AG08396 (cell line): Measurements from ENCODE around the gene ANO9.
"Not testable (repeated sequence)": the region's sequence is repeated elsewhere in the genome, so short reads cannot be mapped to it uniquely, and the experiment has no call there.

Source experiments
- DNase-seq: peaks from one replicate; pipeline ENCODE4 v3.0.0; 2012; ENCODE audit warnings: low spot score, mixed read lengths

ANO9 gene

GRCh38 chr11:469684-470560, 28.1 kb upstream of the ANO9 start:
- peak; percentile 94 for DNase-seq

DNA sequence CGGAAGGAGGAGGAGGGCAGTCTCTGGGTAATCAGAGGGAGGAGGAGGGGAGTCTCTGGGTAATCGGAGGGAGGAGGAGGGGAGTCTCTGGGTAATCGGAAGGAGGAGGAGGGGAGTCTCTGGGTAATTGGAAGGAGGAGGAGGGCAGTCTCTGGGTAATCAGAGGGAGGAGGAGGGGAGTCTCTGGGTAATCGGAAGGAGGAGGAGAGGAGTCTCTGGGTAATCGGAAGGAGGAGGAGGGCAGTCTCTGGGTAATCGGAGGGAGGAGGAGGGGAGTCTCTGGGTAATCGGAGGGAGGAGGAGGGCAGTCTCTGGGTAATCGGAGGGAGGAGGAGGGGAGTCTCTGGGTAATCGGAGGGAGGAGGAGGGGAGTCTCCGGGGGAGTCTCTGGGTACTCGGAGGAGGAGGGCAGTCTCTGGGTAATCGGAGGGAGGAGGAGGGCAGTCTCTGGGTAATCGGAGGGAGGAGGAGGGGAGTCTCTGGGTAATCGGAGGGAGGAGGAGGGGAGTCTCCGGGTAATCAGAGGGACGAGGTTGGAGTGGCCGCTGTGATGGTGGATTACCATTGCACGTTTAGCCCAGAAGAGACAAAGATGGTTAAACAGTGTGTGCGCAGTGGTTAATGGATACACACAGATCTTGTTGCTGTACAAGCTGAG, 27.3 kb upstream of the ANO9 start:
- DNase-seq = not testable (repeated sequence)

DNA sequence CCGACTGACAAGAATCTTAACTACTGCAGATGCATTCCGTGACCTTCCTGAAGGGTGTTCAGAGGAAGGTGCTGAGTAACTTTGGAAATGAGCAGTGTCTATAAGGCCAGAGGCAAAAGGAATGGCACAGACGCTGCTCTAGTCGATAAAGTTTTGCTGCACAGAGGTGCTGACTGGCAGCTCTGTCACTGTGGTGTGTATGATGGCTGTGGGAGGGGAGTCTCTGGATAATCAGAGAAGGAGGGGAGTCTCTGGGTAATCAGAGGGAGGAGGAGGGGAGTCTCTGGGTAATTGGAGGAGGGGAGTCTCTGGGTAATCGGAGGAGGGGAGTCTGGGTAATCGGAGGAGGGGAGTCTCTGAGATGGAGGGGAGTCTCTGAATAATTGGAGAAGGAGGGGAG, 26.7 kb upstream of the ANO9 start:
- no peak for DNase-seq

GRCh38 chr11:468036-468435, 26.2 kb upstream of the ANO9 start:
- no peak for DNase-seq

GRCh38 chr11:465896-466530, 24.2 kb upstream of the ANO9 start:
- no peak for DNase-seq

DNA sequence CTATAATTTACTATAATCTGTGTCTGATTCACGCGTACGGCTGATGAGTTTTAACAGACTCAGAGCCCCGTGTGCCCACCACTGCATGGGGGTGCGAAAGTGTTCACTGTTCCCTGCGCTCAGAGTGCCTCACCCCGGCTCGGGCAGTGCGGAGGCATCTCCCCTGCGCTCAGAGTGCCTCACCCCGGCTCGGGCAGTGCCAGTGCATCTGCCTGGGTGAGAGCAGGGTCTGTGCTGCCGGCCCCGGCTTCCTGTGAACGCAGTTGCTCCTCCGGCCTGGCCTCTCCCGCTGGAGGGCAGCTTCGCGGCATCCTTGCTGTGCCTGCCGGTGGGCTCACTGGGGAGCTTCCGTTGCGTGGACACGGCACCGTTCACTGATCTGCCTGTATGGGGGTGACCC, 22.5 kb upstream of the ANO9 start:
- no peak for DNase-seq

GRCh38 chr11:462107-462890, 20.5 kb upstream of the ANO9 start:
- DNase-seq = no peak

- no peak for DNase-seq
Measured at GRCh38 chr11:461626-462025, 19.8 kb upstream of the ANO9 start.

- DNase-seq = no peak
Measured at GRCh38 chr11:460331-461199, 18.8 kb upstream of the ANO9 start.

DNA sequence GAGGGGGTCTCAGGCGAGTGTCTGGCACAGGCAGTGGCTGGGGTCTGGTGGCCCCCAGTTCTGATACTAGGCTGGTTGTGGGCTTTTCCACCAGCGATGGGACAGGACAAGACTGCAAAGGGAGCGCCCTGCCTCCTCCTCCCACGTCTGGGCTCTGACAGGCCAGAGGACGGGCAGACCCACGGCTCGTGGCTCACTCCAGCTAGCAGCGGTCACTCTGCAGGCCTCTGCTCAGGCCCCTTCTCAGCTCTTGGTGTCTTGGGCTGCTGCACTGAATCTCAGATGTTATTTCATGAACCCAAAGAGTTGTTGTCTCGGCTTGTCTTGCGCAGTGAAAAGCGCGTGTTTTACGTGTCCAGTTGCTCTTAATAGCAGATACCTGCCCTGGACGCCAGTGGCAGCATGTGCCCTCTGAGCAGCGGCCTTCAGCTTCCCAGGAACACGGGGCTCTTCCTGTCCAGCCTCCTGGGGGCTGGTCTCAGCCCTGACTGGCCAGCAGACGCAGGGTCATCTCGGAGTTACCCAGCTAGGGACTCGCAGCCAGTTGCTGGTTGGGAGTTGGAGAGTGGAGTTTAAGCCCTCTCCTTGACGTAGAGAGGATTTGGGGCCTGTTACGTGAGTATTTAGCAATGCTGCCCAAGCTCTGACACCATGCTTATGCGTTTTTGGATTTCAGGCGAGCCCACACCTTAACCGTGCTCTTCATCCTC, 17.9 kb upstream of the ANO9 start:
- no peak for DNase-seq

DNA sequence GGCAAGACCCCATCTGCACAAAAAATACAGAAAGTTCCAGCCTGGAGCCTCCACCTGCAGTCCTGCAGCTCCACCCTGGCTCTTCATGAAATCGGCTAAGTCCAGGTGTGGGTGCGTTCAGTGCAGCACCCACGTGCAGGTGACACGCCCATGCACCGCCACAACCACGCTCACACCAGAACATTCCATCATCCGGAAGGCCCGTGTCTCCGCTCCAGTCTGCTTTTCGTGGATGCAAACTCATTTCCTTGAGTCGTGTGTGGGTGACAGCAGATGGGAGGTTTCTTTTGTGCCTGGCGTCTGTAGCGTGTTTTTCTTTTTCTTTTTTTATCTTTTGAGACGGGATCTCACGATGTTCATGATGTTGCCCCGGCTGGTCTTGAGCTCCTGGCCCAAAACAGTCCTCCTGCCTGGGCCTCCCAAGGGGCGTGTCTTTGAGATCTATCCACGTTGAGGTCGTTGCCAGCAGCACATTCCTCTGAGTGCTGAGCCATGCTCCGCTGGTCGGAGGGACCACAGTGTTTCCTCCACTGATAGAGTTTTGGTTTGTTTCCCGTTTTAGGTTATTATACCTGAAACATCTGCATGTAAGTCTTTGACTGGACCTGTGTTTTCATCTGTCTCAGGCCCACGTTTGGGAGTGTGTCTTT, 15.4 kb upstream of the ANO9 start:
- no peak for DNase-seq

GRCh38 chr11:456533-456932, 14.7 kb upstream of the ANO9 start:
- DNase-seq = no peak

DNA sequence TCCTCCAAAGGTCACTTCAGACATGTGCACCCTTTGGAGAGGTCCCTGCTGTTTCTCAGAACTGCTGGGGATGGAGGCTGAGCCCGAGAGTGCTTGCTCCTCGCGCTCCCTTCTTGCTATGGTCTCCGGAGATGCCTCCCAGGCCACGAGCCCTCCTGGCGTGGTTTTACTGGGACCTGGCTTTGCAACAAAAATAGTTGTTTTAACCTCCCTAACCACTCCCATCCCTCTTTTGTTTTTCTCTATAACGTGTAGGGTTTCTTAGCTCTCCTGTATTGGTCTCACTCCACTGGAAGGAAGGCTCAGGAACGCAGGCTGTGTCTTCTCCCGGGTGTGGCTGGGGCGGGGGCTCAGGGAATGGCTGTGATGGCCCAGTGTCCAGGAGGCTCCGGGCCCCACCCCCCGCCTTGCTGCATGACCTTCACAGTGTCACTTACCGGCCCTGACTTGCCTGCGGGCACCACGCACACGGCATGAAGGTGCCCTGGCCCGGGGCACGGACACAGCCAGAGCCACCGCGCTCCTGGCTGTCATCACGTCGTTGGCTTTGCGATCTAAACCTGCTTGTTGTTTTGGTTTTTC, 13.8 kb upstream of the ANO9 start:
- no peak for DNase-seq

- no peak for DNase-seq
Measured at GRCh38 chr11:454801-455565, 13.2 kb upstream of the ANO9 start.

GRCh38 chr11:454043-454442, 12.2 kb upstream of the ANO9 start:
- no peak for DNase-seq

DNA sequence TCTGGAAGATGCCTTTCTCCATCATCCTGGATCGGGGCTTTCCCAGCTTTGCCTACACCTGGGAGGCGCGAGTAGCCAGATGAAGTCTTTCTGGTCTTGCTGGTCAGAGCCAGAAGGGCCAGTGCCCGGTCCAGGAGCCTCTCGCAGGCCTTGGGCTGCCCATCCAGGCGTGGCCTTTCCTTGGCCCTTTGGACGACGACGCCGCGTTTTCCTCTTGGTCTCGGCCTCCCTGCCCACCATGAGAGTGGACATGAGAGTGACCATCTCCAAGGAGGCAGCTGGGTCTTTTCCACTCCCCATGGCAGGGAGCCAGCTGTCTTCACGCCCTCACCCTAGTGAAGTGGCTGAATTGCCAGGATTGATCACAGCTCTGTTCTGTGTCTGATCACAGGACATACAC, 11.8 kb upstream of the ANO9 start:
- no peak for DNase-seq

DNA sequence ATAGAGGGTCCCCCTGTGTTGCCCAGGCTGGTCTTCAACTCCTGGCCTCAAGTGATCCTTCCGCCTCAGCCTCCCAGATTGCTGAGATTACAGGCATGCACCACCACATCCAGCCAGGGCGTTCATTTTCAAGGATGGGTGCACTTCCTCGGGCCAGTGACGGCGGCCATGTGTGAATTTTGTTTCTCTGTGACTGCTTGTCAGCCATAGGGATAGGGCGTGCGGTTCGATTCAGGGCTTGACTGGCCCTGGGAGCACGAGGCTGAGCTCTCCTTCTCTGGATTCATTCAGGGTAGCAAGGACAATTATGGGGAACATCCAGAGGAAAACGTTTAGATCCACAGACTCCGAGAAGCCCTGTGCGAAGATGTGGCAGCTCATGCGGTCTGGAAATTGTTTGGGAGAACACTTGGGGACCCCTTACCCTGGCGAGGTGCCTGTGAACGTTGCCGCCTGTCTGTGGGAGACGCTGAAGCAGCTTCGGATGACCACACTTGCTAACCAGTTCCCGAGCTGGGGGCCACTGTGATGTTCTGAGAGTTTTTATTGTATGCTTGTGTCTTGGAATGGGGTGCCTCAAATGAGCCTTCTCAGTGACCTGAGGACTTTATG, 11.2 kb upstream of the ANO9 start:
- no peak for DNase-seq

GRCh38 chr11:452203-452744, 10.5 kb upstream of the ANO9 start:
- no peak for DNase-seq
